Measurements from ENCODE around the gene AMZ2. TPM values are rescaled to one million over a fixed set of nuclear protein-coding genes. Genes with fewer than 3 reads are reported as not detected.
"Not testable (repeated sequence)": the region's sequence is repeated elsewhere in the genome, so short reads cannot be mapped to it uniquely, and the experiment has no call there.

AMZ2 gene
- total RNA-seq, 1 donor from 2014 or later, result 66.5 TPM

DNA sequence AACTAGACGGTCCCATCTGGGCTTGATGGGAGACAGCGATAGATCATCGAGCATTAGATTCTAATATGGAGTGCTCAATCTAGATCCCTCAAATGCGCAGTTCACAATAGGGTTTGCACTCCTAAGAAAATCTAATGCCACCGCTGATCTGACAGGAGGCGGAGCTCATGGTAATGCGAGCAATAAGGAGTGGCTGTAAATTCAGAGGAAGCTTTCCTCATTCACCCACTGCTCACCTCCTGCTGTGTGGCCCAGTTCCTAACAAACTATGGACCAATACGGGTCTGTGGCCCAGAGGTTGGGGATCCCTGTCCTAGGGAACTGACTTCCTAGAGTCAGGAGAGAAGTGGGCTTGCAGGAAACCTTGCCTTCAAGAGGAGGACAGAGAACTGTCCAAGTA, 25.2 kb upstream of the AMZ2 start:
- DNase-seq (ENCODE audit: low spot score), result no peak
- H3K27me3 Mint-ChIP-seq (ENCODE audit: low read depth), result no peaks in the 10 kb centered on the region
- no peaks in the 10 kb centered on the region for H3K9me3 Mint-ChIP-seq (ENCODE audit: low read depth)
- H3K27ac Mint-ChIP-seq (ENCODE audit: unreplicated experiment), result no peak overlapping the region
- H3K4me1 Mint-ChIP-seq (ENCODE audit: low read depth), result peaks cover 3% of the 10 kb centered on the region
- peaks cover 5% of the 10 kb centered on the region for H3K36me3 Mint-ChIP-seq (ENCODE audit: low read depth)
- TF ChIP-seq, protein P1, sequence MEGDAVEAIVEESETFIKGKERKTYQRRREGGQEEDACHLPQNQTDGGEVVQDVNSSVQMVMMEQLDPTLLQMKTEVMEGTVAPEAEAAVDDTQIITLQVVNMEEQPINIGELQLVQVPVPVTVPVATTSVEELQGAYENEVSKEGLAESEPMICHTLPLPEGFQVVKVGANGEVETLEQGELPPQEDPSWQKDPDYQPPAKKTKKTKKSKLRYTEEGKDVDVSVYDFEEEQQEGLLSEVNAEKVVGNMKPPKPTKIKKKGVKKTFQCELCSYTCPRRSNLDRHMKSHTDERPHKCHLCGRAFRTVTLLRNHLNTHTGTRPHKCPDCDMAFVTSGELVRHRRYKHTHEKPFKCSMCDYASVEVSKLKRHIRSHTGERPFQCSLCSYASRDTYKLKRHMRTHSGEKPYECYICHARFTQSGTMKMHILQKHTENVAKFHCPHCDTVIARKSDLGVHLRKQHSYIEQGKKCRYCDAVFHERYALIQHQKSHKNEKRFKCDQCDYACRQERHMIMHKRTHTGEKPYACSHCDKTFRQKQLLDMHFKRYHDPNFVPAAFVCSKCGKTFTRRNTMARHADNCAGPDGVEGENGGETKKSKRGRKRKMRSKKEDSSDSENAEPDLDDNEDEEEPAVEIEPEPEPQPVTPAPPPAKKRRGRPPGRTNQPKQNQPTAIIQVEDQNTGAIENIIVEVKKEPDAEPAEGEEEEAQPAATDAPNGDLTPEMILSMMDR (IDR thresholded peaks at IDR 0.05), result no peak
- H3K4me3 Mint-ChIP-seq (ENCODE audit: unreplicated experiment), result no peak overlapping the region

DNA sequence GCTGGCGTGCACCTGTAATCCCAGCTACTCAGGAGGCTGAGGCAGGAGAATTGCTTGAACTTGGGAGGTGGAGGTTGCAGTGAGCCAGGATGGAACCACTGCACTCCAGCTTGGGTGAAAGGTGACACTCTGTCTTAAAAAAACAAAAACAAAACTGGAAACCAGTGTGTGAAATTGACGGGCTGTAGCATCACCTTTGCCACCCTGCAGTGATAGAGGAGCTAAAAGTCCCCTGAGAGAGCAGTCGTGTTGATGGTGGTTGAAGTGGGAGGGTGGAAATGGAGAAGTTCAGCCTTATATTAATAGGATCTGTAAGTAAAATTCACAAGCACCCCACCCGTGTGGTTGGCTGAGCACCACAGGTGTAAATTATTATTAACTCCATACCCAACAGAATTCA, 22.8 kb upstream of the AMZ2 start:
- not testable (repeated sequence) for H3K4me3 Mint-ChIP-seq (ENCODE audit: unreplicated experiment); H3K36me3 Mint-ChIP-seq (ENCODE audit: low read depth); H3K27me3 Mint-ChIP-seq (ENCODE audit: low read depth); H3K4me1 Mint-ChIP-seq (ENCODE audit: low read depth); H3K27ac Mint-ChIP-seq (ENCODE audit: unreplicated experiment); H3K9me3 Mint-ChIP-seq (ENCODE audit: low read depth); DNase-seq (ENCODE audit: low spot score)

DNA sequence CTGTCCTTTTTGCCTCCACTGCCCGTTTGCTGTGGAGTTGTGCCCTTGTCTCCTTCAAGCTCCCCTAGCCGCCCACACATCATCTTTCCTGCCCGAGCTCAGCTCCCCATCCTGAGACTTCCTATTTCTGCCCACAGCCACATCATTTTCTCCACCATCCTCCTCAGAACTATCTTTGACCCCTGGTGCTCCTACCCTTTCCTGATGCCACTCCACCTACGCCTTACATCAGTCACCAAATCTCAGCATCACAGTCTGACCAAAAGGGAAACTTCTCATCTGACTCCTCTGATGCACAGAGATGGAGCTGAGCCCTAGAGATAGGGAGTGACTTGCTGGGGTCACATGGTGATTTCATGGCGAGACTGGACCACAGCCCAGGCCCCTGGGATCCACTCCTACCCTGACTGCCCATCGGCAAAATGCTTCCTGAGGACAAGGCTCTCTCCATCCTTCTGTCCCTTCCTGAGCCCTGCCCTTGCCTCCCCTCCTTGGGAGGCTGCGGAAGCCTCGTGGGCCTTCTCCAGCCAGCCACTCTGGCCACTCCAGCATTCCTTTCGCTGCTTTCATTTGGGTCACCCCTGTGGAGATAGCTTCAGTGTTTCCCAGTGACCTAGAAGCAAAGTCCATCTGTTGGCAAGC, 19.7 kb upstream of the AMZ2 start:
- not testable (repeated sequence) for H3K36me3 Mint-ChIP-seq (ENCODE audit: low read depth); H3K27me3 Mint-ChIP-seq (ENCODE audit: low read depth); H3K4me3 Mint-ChIP-seq (ENCODE audit: unreplicated experiment); H3K9me3 Mint-ChIP-seq (ENCODE audit: low read depth); H3K27ac Mint-ChIP-seq (ENCODE audit: unreplicated experiment); H3K4me1 Mint-ChIP-seq (ENCODE audit: low read depth)
- peak; percentile 29 for DNase-seq (ENCODE audit: low spot score)

DNA sequence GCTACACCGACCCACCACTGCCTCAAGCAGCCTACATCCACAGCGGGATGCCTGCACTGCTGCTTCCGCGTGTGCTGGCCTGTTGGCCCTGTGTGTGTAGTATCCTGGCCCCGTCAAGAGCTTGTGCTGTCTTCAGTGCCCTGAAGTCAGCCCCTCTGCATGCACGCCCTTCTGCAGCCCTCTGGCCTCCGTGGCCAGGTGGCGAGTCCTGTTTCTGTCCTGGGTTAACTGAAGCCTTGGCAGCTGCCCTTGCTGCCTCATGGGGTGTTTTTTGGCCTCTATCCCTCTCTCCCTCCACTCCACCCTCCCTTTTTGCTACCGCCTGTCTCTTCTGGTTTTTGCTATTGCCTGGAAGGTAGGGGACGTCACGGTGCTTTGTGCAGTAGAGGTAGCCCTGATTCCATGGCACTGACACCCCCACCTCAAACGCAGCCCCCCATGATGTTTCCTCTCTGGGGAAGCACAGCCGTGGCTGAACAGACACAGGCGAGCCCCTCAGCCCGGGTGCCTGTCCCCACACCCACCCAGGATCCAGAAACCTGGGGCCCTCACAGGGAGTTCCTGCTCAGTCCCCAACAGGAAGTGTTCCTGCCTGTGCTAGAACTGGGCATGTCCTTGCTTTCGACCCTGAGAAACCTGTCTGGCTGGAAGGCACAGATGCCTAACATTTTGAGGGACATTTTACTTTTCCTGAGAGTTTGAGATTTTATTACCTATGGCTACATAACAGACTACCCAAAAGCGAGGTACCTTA, 18.8 kb upstream of the AMZ2 start:
- no peaks in the 10 kb centered on the region for H3K4me1 Mint-ChIP-seq (ENCODE audit: low read depth)
- peak; percentile 68 for DNase-seq (ENCODE audit: low spot score)
- peaks cover 5% of the 10 kb centered on the region for H3K36me3 Mint-ChIP-seq (ENCODE audit: low read depth)
- no peaks in the 10 kb centered on the region for H3K27me3 Mint-ChIP-seq (ENCODE audit: low read depth)
- no peak overlapping the region for H3K4me3 Mint-ChIP-seq (ENCODE audit: unreplicated experiment)
- TF ChIP-seq, protein P1 (IDR thresholded peaks at IDR 0.05), result no peak
- H3K9me3 Mint-ChIP-seq (ENCODE audit: low read depth), result no peaks in the 10 kb centered on the region
- no peak overlapping the region for H3K27ac Mint-ChIP-seq (ENCODE audit: unreplicated experiment)

DNA sequence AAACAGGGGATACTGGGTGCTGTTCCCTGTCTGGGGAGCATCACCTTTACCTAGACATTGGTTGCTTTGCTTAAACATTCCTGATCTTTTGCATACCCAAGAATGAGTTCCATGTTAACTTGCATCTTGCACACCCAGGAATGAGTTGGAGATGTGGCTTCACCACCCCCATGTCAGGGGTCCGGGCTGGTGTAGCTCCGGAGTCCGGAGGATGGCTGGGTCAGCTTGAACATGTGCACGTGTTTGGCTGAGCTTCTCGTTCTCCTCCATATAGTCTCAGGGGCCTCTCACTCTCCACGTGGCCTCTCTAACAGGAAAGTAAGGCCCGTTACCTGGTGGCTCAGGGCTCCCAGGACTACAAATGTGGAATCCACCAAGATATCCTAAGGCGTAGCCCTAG, 18.2 kb upstream of the AMZ2 start:
- Mint-ChIP-seq H3K27ac (ENCODE audit: unreplicated experiment) (no peak overlapping the region), H3K27me3 (ENCODE audit: low read depth) (no peaks in the 10 kb centered on the region), H3K9me3 (ENCODE audit: low read depth) (no peaks in the 10 kb centered on the region), H3K4me3 (ENCODE audit: unreplicated experiment) (no peak overlapping the region), H3K4me1 (ENCODE audit: low read depth) (no peaks in the 10 kb centered on the region), H3K36me3 (ENCODE audit: low read depth) (peaks cover 5% of the 10 kb centered on the region)
- DNase-seq (ENCODE audit: low spot score), result peak; percentile 48
- TF ChIP-seq, protein P1 (IDR thresholded peaks at IDR 0.05), result no peak

DNA sequence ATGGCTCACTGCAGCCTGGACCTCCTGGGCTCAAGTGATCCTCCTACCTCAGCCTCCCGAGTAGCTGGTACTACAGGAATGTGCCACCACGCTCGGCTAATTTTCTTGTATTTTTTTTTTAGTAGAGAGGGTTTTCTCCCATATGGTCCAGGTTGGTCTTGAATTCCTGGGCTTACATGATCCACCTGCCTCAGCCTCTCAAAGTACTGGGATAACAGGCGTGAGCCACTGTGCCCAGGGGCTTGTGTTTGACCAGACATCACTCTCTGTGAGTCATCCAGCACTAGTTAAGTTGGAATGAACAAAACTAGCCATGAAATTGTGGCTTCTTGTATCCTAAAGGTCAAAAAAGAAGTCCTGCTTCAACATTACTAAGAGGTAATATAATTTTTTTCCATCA, 16.7 kb upstream of the AMZ2 start:
- not testable (repeated sequence) for H3K27ac Mint-ChIP-seq (ENCODE audit: unreplicated experiment); H3K4me1 Mint-ChIP-seq (ENCODE audit: low read depth); H3K9me3 Mint-ChIP-seq (ENCODE audit: low read depth); H3K4me3 Mint-ChIP-seq (ENCODE audit: unreplicated experiment); H3K36me3 Mint-ChIP-seq (ENCODE audit: low read depth); H3K27me3 Mint-ChIP-seq (ENCODE audit: low read depth); DNase-seq (ENCODE audit: low spot score)

DNA sequence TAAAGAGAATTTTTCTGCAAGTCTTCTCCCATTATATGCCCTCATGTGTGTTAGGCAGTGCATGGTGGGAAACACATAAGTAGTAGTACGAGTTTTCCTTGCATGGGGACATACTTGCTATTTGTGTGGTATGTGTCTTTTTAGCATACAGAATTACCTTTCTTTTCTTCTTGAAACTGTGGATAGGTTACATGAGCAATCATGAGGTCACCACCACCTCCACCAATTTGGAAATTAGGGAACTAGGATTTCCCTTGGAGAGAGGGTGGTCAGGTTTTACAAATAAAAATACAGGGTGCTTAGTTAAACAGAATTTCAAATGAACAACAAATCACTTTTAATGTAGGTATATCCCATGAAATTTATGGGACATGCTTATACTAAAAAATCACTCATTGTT, 16.3 kb upstream of the AMZ2 start:
- Mint-ChIP-seq H3K9me3 (ENCODE audit: low read depth) (no peaks in the 10 kb centered on the region), H3K4me3 (ENCODE audit: unreplicated experiment) (no peak overlapping the region), H3K36me3 (ENCODE audit: low read depth) (peaks cover 5% of the 10 kb centered on the region), H3K27ac (ENCODE audit: unreplicated experiment) (no peak overlapping the region), H3K27me3 (ENCODE audit: low read depth) (no peaks in the 10 kb centered on the region), H3K4me1 (ENCODE audit: low read depth) (no peaks in the 10 kb centered on the region)
- DNase-seq (ENCODE audit: low spot score), result no peak
- TF ChIP-seq, protein P1 (IDR thresholded peaks at IDR 0.05), result no peak

DNA sequence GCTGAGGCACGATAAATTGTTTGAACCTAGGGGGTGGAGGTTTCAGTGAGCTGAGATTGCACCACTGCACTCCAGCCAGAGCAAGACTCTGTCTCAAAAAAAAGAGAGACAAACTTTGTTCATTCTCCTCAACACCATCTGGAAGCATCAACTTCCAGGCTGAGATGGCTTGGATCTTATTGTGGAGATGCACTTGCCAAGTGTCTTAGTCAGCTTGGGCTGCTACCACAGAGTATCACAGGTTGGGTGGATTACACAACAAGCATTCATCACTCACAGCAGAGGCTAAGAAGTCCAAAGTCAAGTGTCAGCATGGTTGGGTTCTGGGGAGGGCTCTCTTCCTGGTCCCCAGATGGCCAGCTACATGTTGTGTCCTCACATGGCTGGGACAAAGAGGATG, 15.1 kb upstream of the AMZ2 start:
- H3K4me1 Mint-ChIP-seq (ENCODE audit: low read depth); DNase-seq (ENCODE audit: low spot score); H3K36me3 Mint-ChIP-seq (ENCODE audit: low read depth); H3K27ac Mint-ChIP-seq (ENCODE audit: unreplicated experiment); H3K9me3 Mint-ChIP-seq (ENCODE audit: low read depth); H3K4me3 Mint-ChIP-seq (ENCODE audit: unreplicated experiment); H3K27me3 Mint-ChIP-seq (ENCODE audit: low read depth): not testable (repeated sequence)

DNA sequence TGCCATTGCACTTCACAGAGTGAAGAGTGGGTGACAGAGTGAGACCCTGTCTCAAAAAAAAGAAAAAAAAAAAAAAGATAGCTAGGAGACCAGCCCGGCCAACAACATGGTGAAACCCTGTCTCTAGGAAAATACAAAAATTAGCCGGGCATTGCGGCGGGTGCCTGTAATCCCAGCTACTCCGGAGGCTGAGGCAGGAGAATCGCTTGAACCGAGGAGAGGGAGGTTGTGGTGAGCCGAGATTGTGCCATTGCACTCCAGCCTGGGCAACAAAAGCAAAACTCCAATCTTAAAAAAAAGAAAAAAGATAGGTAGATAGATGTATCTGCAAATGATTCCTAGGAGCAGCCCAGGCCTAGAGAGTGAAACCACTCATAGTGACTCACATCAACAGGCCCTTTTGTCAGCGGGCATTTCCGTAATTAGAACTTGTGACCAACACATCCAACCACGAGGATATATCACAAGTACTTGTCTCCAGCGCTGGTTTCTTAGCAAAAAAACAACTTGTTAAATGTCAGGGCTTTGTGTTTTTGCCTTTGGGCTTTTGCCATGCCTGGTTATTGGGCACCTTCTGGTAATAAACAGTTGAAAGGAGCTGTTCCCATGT, 13.0 kb upstream of the AMZ2 start:
- peak overlapping the region; percentile 27 for H3K27ac Mint-ChIP-seq (ENCODE audit: unreplicated experiment)
- H3K4me1 Mint-ChIP-seq (ENCODE audit: low read depth); H3K9me3 Mint-ChIP-seq (ENCODE audit: low read depth); DNase-seq (ENCODE audit: low spot score); H3K27me3 Mint-ChIP-seq (ENCODE audit: low read depth); H3K36me3 Mint-ChIP-seq (ENCODE audit: low read depth); H3K4me3 Mint-ChIP-seq (ENCODE audit: unreplicated experiment): not testable (repeated sequence)
